ENCODE data around the gene TMEM123.
"Not testable (repeated sequence)": the region's sequence is repeated elsewhere in the genome, so short reads cannot be mapped to it uniquely, and the experiment has no call there.

Gene TMEM123

GRCh38 chr11:102448869-102449224 is 3.7 kb downstream of the TMEM123 start:
- peak in 1 of 3 donors; percentile 53 for DNase-seq

GRCh38 chr11:102447941-102448868 is 4.4 kb downstream of the TMEM123 start:
- DNase-seq, result no peak

- DNase-seq, result peak; percentile 77 to 95 (median 93)
Measured at GRCh38 chr11:102447193-102447592, 5.4 kb downstream of the TMEM123 start.

GRCh38 chr11:102446606-102447005 is 6.0 kb downstream of the TMEM123 start:
- DNase-seq, result no peak

- DNase-seq, result not testable (repeated sequence)
Measured at GRCh38 chr11:102444693-102445092, 7.9 kb downstream of the TMEM123 start.

GRCh38 chr11:102444142-102444541 is 8.4 kb downstream of the TMEM123 start:
- DNase-seq, result not testable (repeated sequence)

DNA sequence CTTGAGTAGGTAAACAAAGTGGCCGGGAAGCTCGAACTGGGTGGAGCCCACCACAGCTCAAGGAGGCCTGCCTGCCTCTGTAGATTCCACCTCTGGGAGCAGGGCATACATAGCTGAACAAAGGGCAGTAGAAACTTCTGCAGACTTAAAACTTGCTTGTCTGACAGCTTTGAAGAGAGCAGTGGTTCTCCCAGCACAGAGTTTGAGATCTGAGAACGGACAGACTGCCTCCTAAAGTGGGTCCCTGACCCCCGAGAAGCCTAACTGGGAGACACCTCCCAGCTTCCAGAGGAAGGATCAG is 13.6 kb downstream of the TMEM123 start:
- DNase-seq, result not testable (repeated sequence)

- DNase-seq, result peak in 1 of 3 donors; percentile 49
Measured at GRCh38 chr11:102438311-102439062, 14.1 kb downstream of the TMEM123 start.

GRCh38 chr11:102437727-102438126 is 14.8 kb downstream of the TMEM123 start:
- DNase-seq, result no peak

DNA sequence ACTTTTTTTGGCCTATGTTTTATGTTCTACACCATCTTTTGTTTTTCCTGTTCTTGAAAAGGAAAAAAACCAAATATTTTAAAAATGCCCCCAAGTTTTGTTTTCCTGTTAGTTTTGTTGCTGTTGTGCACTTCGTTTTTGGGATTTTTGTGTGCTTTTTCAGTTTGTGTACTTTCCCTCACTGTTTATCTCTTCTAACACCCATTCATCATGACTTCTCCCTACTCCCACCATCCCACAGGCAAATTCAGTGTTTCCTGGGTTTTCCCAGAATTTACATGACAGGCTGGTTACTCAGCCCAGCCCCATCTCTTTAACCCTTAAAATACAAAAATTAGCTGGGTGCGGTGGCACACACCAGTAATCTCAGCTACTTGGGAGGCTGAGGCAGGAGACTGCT is 15.6 kb downstream of the TMEM123 start:
- DNase-seq, result peak; percentile 84 to 93 (median 86)

DNA sequence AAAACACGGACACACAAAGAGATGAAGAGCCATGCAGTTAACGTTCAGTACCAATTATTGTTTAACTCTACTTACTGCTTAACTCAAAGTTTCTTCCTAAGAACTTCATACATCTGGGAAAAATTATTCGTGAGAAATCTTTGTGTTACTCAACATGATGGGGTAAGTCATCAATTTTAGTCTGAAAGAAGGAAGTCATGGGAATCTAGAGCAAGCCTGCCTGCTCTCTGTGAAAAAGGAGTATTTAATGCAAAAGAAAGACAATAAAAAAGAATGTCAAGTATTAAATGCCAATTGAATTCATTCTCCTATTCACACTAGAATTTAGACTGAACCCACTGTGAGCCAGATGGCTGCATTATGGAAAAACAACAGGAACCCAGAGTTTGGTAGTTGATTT is 16.0 kb downstream of the TMEM123 start:
- DNase-seq, result peak; percentile 65 to 91 (median 91)

DNA sequence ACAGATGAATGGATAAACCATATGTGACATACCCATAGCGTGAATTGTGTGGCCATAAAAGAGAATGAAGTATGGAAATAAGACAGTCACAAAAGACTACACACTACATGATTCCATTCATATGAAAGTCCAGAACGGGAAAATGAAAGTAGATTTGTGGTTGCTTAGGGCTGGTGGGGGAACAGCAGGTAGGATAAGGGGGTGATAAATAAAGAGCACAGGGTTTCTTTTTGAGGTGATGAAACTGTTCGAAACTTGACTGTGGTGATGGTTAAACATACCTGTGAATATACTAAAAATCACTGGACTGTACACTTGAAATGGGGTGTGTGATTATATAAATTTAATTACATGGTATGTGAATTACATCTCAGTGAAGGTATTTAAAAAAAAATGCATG is 16.9 kb downstream of the TMEM123 start:
- DNase-seq, result no peak

- DNase-seq, result peak; percentile 58 to 79 (median 61)
Measured at GRCh38 chr11:102433571-102433970, 19.0 kb downstream of the TMEM123 start.

DNA sequence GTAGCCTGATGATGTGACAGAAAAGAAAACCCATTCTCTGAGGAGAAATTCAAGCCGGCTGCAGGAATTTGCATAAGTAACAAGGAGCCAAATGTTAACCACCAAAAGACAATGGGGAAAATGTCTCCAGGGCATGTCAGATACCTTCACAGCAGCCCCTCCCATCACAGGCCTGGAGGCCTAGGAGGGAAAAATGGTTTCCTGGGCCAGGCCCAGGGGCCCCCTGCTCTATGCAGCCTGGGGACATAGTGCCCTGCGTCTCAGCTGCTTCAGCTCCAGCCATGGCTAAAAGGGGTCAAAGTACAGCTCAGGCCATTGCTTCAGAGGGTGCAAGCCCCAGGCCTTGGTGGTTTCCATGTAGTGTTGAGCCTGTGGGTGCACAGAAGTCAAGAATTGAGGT is 20.0 kb downstream of the TMEM123 start:
- not testable (repeated sequence) for DNase-seq

DNA sequence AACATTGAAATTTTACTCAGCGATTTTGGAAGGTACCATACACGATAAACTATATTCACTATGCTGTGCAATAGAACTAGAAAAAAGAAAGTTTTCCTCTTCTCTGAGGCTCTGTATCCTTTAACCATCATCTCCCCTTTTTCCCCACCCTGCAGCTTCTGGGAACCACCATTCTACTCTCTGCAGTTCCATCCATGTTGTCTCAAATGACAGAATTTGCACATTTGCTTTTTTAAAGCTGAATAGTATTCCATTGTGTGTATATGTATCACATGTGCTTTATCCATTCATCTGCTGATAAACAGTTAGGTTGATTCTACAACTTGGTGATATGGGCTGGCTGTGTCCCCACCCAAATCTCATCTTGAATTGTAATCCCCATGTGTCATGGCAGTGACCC is 21.2 kb downstream of the TMEM123 start:
- DNase-seq, result no peak

- DNase-seq, result no peak
Measured at GRCh38 chr11:102430158-102430836, 22.3 kb downstream of the TMEM123 start.

GRCh38 chr11:102429691-102430090 is 22.9 kb downstream of the TMEM123 start:
- no peak for DNase-seq

- no peak for DNase-seq
Measured at GRCh38 chr11:102429226-102429625, 23.3 kb downstream of the TMEM123 start.

DNA sequence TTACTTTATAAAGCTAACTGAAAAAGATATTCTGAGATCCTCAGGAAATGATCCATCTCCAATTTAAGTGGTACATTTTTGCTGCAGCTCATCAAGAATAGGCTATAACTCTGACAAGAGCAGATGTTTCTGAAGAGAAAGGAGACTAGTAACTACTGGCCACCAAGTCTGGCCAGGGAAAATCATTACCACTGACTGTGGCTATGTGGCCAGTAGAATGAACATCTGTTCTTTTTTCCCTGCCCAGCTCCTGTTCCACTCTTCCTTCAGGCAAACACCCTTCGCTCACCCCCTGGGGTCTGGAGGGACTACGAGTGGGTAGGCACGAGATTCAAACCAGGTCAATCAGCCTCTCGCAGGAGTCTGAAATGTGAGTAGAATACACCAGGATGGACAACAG is 23.9 kb downstream of the TMEM123 start:
- DNase-seq, result no peak

GRCh38 chr11:102427068-102427467 is 25.5 kb downstream of the TMEM123 start:
- DNase-seq, result peak in 1 of 3 donors; percentile 48

GRCh38 chr11:102426570-102426969 is 26.0 kb downstream of the TMEM123 start:
- no peak for DNase-seq

- no peak for DNase-seq
Measured at GRCh38 chr11:102426000-102426399, 26.6 kb downstream of the TMEM123 start.

DNA sequence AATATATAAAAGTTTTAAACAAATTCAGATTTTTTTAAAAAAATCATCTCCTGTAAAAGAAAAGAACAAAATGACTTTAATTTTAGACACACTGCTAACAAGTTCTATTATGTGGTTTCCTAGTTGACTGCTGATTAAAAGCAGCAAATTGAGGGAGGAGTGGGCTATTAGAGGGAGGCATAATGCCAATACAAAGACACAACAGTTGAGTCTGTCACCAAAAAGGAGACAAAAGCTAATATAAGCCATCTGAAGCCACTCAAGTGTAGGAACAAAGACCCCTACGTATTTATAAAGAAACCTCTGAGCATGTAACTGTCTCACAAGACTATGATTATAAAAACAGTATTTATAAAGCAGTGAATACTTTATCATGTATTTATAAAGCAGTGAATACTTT is 28.6 kb downstream of the TMEM123 start:
- no peak for DNase-seq
